ENCODE results near the gene ZGLP1.

ZGLP1 gene

GRCh38 chr19:10321874-10322835, 12.5 kb upstream of the ZGLP1 start:
- TF ChIP-seq CTCF (IDR thresholded peaks at IDR 0.05), result no peak

GRCh38 chr19:10321417-10321797, 11.8 kb upstream of the ZGLP1 start:
- no peak for TF ChIP-seq CTCF (IDR thresholded peaks at IDR 0.05)

GRCh38 chr19:10320602-10321416, 11.2 kb upstream of the ZGLP1 start:
- TF ChIP-seq CTCF (IDR thresholded peaks at IDR 0.05), result no peak

- no peak for TF ChIP-seq CTCF (IDR thresholded peaks at IDR 0.05)
Measured at GRCh38 chr19:10318807-10319682, 9.4 kb upstream of the ZGLP1 start.

GRCh38 chr19:10317857-10318462, 8.3 kb upstream of the ZGLP1 start:
- TF ChIP-seq CTCF (IDR thresholded peaks at IDR 0.05), result no peak

- no peak for TF ChIP-seq CTCF (IDR thresholded peaks at IDR 0.05)
Measured at GRCh38 chr19:10317045-10317856, 7.6 kb upstream of the ZGLP1 start.
